ENCODE data around the gene STMND1.

Gene STMND1

GRCh38 chr6:17083397-17083796 lies 18.5 kb upstream of the STMND1 start:
- TF ChIP-seq CTCF (IDR thresholded peaks at IDR 0.05; ENCODE audit: low read length, missing control alignments), result no peak
- no peak for DNase-seq (ENCODE audit: low read depth)
- H3K4me3 ChIP-seq (replicated peaks; ENCODE audit: low read depth, low read length), result no peak overlapping the region

- peak; percentile 73 for TF ChIP-seq CTCF (IDR thresholded peaks at IDR 0.05; ENCODE audit: low read length, missing control alignments)
- DNase-seq (ENCODE audit: low read depth), result peak; percentile 85
- no peak overlapping the region for H3K4me3 ChIP-seq (replicated peaks; ENCODE audit: low read depth, low read length)
These were observed 15.4 kb upstream of the STMND1 start for GRCh38 chr6:17086469-17086868.

- H3K4me3 ChIP-seq (replicated peaks; ENCODE audit: low read depth, low read length), result no peak overlapping the region
- DNase-seq (ENCODE audit: low read depth), result no peak
- no peak for TF ChIP-seq CTCF (IDR thresholded peaks at IDR 0.05; ENCODE audit: low read length, missing control alignments)
These were observed 13.7 kb upstream of the STMND1 start for GRCh38 chr6:17088091-17088611.

- TF ChIP-seq CTCF (IDR thresholded peaks at IDR 0.05; ENCODE audit: low read length, missing control alignments), result peak; percentile 53
- no peak overlapping the region for H3K4me3 ChIP-seq (replicated peaks; ENCODE audit: low read depth, low read length)
- peak; percentile 33 for DNase-seq (ENCODE audit: low read depth)
These were observed 10.7 kb upstream of the STMND1 start for GRCh38 chr6:17091122-17091521.

- DNase-seq (ENCODE audit: low read depth), result no peak
- H3K4me3 ChIP-seq (replicated peaks; ENCODE audit: low read depth, low read length), result no peak overlapping the region
- peak; percentile 13 for TF ChIP-seq CTCF (IDR thresholded peaks at IDR 0.05; ENCODE audit: low read length, missing control alignments)
These were observed 8.2 kb upstream of the STMND1 start for GRCh38 chr6:17093686-17094085.

GRCh38 chr6:17096096-17096495 lies 5.8 kb upstream of the STMND1 start:
- no peak for DNase-seq (ENCODE audit: low read depth)
- no peak overlapping the region for H3K4me3 ChIP-seq (replicated peaks; ENCODE audit: low read depth, low read length)
- TF ChIP-seq CTCF (IDR thresholded peaks at IDR 0.05; ENCODE audit: low read length, missing control alignments), result no peak

GRCh38 chr6:17096652-17097051 lies 5.2 kb upstream of the STMND1 start:
- DNase-seq (ENCODE audit: low read depth), result no peak
- no peak overlapping the region for H3K4me3 ChIP-seq (replicated peaks; ENCODE audit: low read depth, low read length)
- TF ChIP-seq CTCF (IDR thresholded peaks at IDR 0.05; ENCODE audit: low read length, missing control alignments), result no peak

Data from fibroblast of pulmonary artery (primary cell).